NCI-H2171 (cell line): ENCODE results near the gene LYSMD3.
"Not testable (repeated sequence)": the region's sequence is repeated elsewhere in the genome, so short reads cannot be mapped to it uniquely, and the experiment has no call there.

Source experiments
- DNase-seq: peaks from one replicate; lab custom pipeline; 2025; lab: John Stamatoyannopoulos, UW

The LYSMD3 gene

GRCh38 chr5:90529194-90529938, at the start of gene LYSMD3:
TSS of gene LYSMD3 (minus strand) at chr5:90529584. CDS start at chr5:90525289, 4,295 bp downstream.
- peak; percentile 81 for DNase-seq

- not testable (repeated sequence) for DNase-seq
Measured at GRCh38 chr5:90576566-90576965, 47.2 kb upstream of the LYSMD3 start.

- DNase-seq: no peak
Measured at GRCh38 chr5:90575712-90576111, 46.3 kb upstream of the LYSMD3 start.

- DNase-seq: no peak
Measured at GRCh38 chr5:90571147-90571773, 41.9 kb upstream of the LYSMD3 start.

- no peak for DNase-seq
Measured at GRCh38 chr5:90570034-90570433, 40.6 kb upstream of the LYSMD3 start.

- no peak for DNase-seq
Measured at GRCh38 chr5:90569084-90569483, 39.7 kb upstream of the LYSMD3 start.

- no peak for DNase-seq
Measured at GRCh38 chr5:90565491-90565890, 36.1 kb upstream of the LYSMD3 start.

- no peak for DNase-seq
Measured at GRCh38 chr5:90563108-90563507, 33.7 kb upstream of the LYSMD3 start.

GRCh38 chr5:90562341-90562740, 33.0 kb upstream of the LYSMD3 start:
- peak; percentile 23 for DNase-seq

- DNase-seq: no peak
Measured at GRCh38 chr5:90561766-90562165, 32.4 kb upstream of the LYSMD3 start.

GRCh38 chr5:90560771-90561170, 31.4 kb upstream of the LYSMD3 start:
- no peak for DNase-seq

GRCh38 chr5:90558344-90559192, 29.2 kb upstream of the LYSMD3 start, which contains the start of gene ADGRV1:
TSS of gene ADGRV1 (plus strand) at chr5:90558797. CDS start at chr5:90558896, 99 bp downstream.
- DNase-seq: peak; percentile 84

GRCh38 chr5:90557871-90558270, 28.5 kb upstream of the LYSMD3 start:
- no peak for DNase-seq

- DNase-seq: no peak
Measured at GRCh38 chr5:90557391-90557790, 28.0 kb upstream of the LYSMD3 start.

- no peak for DNase-seq
Measured at GRCh38 chr5:90555666-90556065, 26.3 kb upstream of the LYSMD3 start.

GRCh38 chr5:90554358-90555006, 25.1 kb upstream of the LYSMD3 start:
- DNase-seq: no peak

GRCh38 chr5:90553711-90554110, 24.3 kb upstream of the LYSMD3 start:
- no peak for DNase-seq

GRCh38 chr5:90551376-90551775, 22.0 kb upstream of the LYSMD3 start:
- no peak for DNase-seq

- DNase-seq: no peak
Measured at GRCh38 chr5:90550963-90551362, 21.6 kb upstream of the LYSMD3 start.

GRCh38 chr5:90549729-90550275, 20.4 kb upstream of the LYSMD3 start:
- DNase-seq: no peak

- no peak for DNase-seq
Measured at GRCh38 chr5:90549223-90549622, 19.8 kb upstream of the LYSMD3 start.
